Measurements from ENCODE around the gene SIPA1L3.
A peak's percentile ranks its signal among the peaks of the same experiment; 100 is the strongest.
"Not testable (repeated sequence)": the region's sequence is repeated elsewhere in the genome, so short reads cannot be mapped to it uniquely, and the experiment has no call there.

SIPA1L3 gene

GRCh38 chr19:38023671-38024541 is 116.9 kb downstream of the SIPA1L3 start:
- no peak for DNase-seq (ENCODE audit: low spot score)

DNA sequence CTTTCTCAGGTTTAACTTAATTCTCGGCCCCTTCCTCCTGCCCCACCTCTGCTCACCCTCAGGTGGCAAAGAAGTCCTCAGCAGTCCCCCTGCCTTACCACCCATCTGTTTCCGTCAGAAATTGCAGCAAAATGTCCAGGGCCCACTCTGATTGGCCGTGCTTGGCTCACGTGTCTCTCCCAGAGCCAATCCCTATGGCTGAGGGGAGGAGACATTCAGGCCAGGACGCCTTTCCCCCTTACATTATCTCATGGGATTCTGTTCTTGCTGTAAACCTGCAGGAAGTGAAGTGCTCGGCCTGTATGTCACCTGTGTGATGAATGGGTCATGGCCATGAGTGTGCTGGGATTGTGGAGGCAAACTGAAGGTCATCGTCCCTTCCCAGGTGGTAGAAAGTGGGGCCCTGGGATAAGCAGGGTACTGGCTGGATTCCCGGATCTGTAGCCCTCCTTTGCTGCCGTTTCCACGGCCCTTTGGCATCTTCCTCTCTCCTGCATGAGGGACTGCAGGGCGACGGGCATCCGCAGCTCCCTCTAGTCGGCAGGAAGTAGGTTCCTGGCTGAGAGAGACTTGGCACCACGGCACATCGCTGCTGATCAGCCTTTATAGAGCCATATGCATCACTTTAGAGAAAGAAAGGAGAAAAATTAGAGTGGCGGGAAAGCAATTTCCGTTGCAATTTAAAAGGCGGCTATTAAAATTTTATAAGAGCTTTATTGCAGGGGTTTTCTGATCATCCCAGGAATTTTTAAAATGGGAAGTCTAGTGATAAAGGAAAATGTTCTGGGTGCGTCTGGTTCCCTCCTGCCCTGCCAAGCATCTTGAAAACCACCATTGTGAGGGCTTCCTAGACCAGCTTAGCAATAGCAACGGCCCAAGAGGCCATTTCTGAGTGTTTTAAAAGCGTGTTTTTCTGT is 118.2 kb downstream of the SIPA1L3 start:
- DNase-seq (ENCODE audit: low spot score) = no peak

GRCh38 chr19:38025909-38026307 is 118.9 kb downstream of the SIPA1L3 start:
- DNase-seq (ENCODE audit: low spot score) = no peak

GRCh38 chr19:38028913-38029510 is 122.0 kb downstream of the SIPA1L3 start:
- DNase-seq (ENCODE audit: low spot score) = no peak

- DNase-seq (ENCODE audit: low spot score) = not testable (repeated sequence)
These were observed 123.0 kb downstream of the SIPA1L3 start for GRCh38 chr19:38030001-38030400.

DNA sequence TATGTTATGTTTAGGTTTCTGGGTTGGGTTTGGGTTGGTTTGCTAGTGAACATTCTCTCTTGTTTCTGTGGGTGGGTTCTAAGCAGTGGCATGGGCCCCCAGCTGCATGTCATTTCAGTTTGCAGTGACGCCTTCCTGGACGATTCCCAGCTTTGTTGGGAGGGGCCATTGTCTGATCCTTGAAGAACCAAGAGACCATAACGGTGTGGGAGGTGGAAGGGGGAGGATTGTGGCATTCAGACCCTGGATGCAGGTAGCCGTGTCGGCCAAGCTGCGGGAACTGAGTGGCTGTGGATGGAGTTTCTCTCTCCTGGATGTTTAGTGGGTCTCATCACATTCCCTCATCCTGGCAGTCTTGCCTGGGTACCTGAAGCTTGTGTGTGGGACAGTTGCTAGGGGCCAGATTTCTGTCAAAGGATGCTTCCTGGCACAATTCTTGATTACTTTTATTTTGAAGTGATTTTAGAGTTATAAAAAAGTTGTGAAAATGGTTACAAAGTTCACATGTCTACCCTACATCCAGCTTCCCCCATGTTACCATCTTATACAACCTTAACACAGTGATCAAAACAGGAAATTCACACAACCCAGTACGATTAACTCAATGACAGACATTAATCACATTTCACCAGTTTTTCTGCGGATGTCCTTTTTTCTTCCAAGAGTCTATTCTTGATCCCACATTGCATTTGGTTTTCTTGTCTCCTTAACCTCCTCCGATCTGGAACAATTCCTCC is 123.8 kb downstream of the SIPA1L3 start:
- DNase-seq (ENCODE audit: low spot score) = no peak

GRCh38 chr19:38031423-38031770 is 124.4 kb downstream of the SIPA1L3 start:
- DNase-seq (ENCODE audit: low spot score) = no peak

GRCh38 chr19:38032151-38032550 is 125.1 kb downstream of the SIPA1L3 start:
- no peak for DNase-seq (ENCODE audit: low spot score)

- no peak for DNase-seq (ENCODE audit: low spot score)
These were observed 125.9 kb downstream of the SIPA1L3 start for GRCh38 chr19:38032951-38033350.

- DNase-seq (ENCODE audit: low spot score) = no peak
These were observed 126.9 kb downstream of the SIPA1L3 start for GRCh38 chr19:38033658-38034491.

DNA sequence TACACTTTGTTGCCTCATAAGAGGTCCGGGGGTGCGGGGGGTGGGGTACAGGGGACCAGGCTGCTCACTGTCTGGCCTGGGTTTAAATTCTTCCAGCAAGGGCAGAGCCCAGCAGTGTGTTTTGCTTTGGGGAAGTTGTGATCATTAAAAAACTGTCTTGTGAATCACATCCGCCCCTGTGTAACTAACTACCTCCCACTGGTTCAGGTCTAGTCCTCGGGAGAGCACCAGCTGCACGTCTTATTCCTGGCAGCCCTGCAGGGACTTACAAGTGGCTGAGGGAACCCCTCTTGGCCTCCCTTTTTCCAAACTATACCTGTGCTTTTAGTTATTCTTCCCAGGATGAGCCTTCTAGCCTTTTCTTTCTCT is 127.5 kb downstream of the SIPA1L3 start:
- no peak for DNase-seq (ENCODE audit: low spot score)

- peak; percentile 40 for DNase-seq (ENCODE audit: low spot score)
These were observed 128.8 kb downstream of the SIPA1L3 start for GRCh38 chr19:38035515-38036495.

DNA sequence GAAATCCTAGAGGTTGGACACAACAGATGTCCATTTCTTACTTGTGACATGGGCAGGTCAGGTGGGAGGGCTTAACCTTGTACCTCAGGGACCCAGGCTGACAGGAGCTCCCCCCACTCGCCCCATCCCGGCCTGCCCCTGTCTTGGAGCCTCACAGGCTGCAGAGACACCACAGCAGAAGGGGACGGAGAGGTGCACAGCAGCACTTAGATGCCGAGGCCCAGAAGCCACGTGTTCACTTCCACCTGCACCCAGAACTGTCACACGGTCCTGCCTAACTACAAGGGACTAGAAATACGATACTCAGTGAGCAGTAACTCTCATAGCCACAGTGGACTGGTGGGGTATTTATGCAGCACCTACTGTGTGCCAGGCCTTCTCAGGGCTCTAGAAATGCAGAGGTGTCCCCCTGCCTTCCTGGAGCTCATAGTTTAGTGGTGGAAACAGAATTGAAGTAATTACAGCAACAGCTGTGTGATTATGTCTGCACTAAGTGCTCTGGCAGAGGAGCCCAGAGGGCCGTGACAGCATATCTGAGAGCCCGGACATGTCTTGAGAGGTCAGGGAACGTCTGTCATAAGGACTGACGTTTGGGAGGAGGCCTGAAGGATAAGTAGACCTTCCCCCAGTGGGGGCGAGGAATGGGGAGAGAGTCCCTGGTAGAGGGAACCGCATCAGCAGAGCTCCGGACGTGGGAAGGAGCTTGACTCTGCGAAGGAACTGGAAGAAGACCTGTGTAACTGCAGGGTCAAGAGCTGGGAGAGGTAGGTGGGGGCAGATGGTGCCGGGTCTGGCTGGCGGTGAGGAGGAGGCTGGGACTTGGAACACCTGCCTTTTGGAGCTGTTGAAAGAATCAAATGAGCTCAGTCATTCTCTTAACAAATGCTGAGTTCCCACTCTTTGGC is 130.0 kb downstream of the SIPA1L3 start:
- no peak for DNase-seq (ENCODE audit: low spot score)

- DNase-seq (ENCODE audit: low spot score) = peak; percentile 82
These were observed 133.0 kb downstream of the SIPA1L3 start for GRCh38 chr19:38039966-38040365.

DNA sequence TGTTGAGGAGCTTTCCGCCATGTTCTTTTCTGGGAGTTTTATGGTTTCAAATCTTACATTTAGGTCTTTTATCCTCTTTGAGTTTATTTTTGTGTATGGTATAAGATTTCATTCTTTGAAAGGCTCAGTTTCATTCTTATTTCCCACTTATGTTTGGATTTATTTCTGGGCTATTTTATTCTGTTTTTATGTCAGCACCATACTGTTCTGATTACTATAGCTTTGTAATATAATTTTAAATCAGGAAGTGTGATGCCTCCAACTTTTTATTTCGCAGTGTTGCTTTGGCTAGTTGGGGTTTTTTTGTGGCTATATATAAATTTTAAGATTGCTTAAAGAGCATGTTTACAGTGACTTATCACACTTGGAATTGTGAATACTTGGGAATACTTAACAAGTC is 135.1 kb downstream of the SIPA1L3 start:
- DNase-seq (ENCODE audit: low spot score) = no peak

GRCh38 chr19:38043649-38044144 is 136.7 kb downstream of the SIPA1L3 start:
- DNase-seq (ENCODE audit: low spot score) = no peak

- peak; percentile 44 for DNase-seq (ENCODE audit: low spot score)
These were observed 137.5 kb downstream of the SIPA1L3 start for GRCh38 chr19:38044267-38045111.
